GM12874 (cell line): Measurements from ENCODE around the gene PSMA6.

Experiments used
- TF ChIP-seq, protein P1 (sequence below): IDR thresholded peaks from 2 replicates; pipeline ENCODE4 v1.5.1; 2011; ENCODE audit warnings: low read depth, mild to moderate bottlenecking, control low read depth, low read length, moderate library complexity; ENCODE audit not compliant: insufficient read depth

Gene PSMA6

DNA sequence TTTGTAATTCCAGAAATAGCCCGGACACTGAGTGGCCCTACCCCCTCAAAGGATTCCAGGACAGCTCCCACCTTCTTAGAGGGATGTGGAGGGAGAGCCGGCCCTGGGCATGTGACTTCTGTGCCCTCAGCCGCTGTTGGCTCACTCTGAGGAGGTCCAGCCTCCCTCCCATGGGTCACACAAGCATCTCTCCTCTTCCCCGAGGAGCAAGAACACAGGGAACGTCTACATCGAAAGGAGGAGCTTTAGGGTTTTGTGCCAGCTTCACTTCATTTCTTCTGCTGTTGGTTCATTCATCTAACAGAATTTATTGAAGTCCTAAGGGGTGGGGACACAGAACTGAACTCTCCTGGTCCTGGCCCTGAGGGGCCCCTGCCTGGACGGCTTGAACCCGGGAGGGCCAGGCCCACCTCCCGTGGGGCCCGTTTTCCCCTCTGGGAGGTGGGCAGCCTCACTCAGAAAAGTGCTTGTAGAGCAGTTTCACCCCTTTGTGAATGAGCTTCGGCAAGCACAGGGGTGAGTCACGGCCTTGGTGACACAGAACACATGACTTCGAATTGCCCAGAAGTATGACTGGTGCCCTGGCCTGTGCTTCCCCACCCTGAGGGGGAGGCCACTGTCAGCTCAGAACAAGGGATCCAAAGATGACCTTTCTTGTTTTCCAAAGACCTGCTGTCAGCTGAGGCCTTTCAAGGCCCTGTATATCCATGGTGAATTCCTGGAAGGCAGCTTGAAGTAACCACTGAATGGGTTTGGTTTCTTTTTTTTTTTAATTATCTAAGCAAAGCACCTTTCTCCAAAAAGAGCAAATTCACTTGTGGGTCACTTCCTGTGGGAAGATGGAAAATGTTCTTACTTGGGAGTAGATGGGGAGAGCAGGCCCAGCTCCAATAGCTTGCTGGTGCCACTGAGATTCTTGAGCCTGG is 73.2 kb downstream of the PSMA6 start:
- TF ChIP-seq, protein P1, sequence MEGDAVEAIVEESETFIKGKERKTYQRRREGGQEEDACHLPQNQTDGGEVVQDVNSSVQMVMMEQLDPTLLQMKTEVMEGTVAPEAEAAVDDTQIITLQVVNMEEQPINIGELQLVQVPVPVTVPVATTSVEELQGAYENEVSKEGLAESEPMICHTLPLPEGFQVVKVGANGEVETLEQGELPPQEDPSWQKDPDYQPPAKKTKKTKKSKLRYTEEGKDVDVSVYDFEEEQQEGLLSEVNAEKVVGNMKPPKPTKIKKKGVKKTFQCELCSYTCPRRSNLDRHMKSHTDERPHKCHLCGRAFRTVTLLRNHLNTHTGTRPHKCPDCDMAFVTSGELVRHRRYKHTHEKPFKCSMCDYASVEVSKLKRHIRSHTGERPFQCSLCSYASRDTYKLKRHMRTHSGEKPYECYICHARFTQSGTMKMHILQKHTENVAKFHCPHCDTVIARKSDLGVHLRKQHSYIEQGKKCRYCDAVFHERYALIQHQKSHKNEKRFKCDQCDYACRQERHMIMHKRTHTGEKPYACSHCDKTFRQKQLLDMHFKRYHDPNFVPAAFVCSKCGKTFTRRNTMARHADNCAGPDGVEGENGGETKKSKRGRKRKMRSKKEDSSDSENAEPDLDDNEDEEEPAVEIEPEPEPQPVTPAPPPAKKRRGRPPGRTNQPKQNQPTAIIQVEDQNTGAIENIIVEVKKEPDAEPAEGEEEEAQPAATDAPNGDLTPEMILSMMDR = no peak

DNA sequence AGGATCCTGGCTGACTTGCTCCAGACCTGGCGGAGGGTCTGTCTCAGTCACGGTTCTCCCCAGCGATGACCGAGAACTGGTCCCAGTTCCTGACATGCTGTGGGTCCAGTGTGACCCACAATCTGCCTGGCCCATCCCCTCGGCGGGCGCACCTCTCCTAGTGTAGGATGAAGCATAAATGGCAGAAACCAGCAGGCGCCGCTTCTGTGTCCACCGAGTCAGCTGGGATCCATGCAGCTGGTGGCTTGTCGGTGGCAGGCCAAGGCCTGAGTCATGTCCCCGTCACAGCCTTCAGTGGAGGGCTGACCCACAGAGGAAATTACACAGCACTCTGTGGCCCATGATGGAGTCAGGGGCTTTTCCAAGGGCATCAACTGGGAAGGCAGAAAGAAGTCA is 73.9 kb downstream of the PSMA6 start:
- TF ChIP-seq, protein P1 = no peak

DNA sequence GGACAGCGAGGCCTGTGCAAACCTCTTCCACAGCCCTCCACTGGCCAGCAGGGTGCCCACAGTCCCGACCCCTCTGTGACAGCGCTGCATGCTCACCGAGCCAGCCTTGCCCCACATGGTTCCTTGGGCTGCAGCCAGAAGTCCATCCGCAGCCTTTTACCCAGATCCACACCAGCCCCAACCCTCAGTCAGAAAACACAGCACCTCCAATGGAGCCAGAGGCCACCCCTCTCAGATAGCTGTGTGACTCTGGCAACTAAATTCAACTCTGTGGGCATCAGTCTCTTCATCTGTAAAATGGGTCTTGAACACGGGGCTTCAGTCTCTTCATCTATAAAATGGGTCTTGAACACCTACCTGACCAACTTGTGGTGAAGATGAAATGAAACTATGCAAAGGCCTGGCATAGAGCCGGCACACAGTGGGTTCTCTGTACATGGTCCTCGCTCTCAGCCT is 74.4 kb downstream of the PSMA6 start:
- TF ChIP-seq, protein P1 = no peak

DNA sequence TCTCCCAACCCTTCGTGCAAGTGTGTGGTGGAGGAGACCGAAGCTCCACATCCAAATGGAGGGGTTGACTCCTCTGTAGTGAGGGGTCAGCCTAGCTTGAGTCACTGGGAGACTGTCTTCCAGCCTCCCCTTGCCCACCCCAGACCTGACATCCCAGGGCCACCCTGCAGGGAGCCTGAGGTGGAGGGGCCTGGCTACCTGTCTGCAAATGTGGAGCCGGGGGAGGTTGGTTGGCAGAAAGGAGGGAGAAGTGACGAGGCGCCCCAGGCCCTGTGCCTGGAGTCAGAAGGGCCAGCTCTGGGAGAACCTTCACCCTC is 74.8 kb downstream of the PSMA6 start:
- TF ChIP-seq, protein P1 = no peak
